ENCODE measurements around the gene XRCC1. TPM values are rescaled to one million over a fixed set of nuclear protein-coding genes. Genes with fewer than 3 reads are reported as not detected.

XRCC1 gene
- total and polyA plus RNA-seq, 2 donors: 23.2 to 28.2 TPM

DNA sequence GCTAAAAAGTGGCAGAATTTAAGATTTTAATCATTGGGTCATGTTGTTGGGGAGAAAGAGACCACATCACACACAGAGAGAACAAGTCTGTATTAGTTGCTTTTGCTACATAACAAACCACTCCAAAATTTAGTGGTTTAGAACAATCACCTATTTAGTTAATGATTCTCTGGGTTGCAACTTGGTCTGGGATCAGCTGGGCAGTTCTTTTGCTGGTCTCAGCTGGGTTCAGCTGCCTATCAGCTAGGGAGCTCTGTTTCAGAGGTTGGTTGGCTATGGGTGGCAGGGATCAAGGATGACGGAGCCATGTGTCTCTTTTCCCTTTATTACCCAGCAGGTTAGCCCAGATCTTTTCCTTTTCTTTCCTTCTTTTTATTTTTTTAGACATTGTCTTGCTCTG is 9.2 kb upstream of the XRCC1 start:
- Histone ChIP-seq H3K36me3 (ENCODE audit: control insufficient read depth in 2 of 2, insufficient read depth in 2 of 2, low read length in 1 of 2) (peaks cover 9 to 14% of the 10 kb centered on the region in 2 donors), H3K4me1 (ENCODE audit: control insufficient read depth in 2 of 2, insufficient read depth in 2 of 2, low read length in 2 of 2) (peaks cover 4 to 21% of the 10 kb centered on the region in 2 donors), H3K9me3 (ENCODE audit: control insufficient read depth in 2 of 2, insufficient read depth in 1 of 2, low read length in 1 of 2) (no peaks in the 10 kb centered on the region), H3K4me3 (ENCODE audit: low read length in 2 of 2) (no peak overlapping the region), H3K27ac (ENCODE audit: low read depth in 1 of 2, low read length in 1 of 2) (peak overlapping the region; percentile 0 to 43), H3K27me3 (ENCODE audit: control insufficient read depth in 2 of 2, insufficient read depth in 1 of 2, low read length in 1 of 2) (no peaks in the 10 kb centered on the region)
- 95% methylated on average over 1 of the region's 1 CpG for WGBS
- no peak for DNase-seq (ENCODE audit: low read depth in 6 of 9, low spot score in 9 of 9)

DNA sequence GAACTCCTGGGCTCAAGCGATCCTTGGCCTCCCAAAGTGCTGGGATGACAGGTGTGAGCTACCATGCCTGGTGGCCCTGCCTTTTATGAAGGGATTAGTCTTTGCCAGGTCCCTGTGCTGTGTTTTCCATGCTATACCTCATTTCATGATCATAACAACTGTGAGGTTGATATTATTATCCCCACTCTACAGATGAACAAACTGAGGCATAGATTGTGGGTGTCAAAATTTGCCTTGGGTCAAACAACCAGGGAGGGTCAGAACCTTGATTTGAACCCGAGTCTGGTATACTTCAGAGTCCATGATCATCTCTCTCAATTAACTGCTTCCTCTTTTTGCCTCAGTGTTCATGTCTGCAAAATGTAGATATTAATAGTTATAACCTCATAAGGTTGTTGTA is 7.2 kb upstream of the XRCC1 start:
- Histone ChIP-seq H3K27ac (ENCODE audit: low read depth in 1 of 2, low read length in 1 of 2) (no peak overlapping the region), H3K36me3 (ENCODE audit: control insufficient read depth in 2 of 2, insufficient read depth in 2 of 2, low read length in 1 of 2) (peaks cover 9 to 14% of the 10 kb centered on the region in 2 donors), H3K4me3 (ENCODE audit: low read length in 2 of 2) (no peak overlapping the region), H3K9me3 (ENCODE audit: control insufficient read depth in 2 of 2, insufficient read depth in 1 of 2, low read length in 1 of 2) (no peaks in the 10 kb centered on the region), H3K27me3 (ENCODE audit: control insufficient read depth in 2 of 2, insufficient read depth in 1 of 2, low read length in 1 of 2) (no peaks in the 10 kb centered on the region), H3K4me1 (ENCODE audit: control insufficient read depth in 2 of 2, insufficient read depth in 2 of 2, low read length in 2 of 2) (peaks cover 4 to 23% of the 10 kb centered on the region in 2 donors)
- WGBS: 97% methylated on average over 2 of the region's 2 CpGs
- DNase-seq (ENCODE audit: low read depth in 6 of 9, low spot score in 9 of 9): no peak

DNA sequence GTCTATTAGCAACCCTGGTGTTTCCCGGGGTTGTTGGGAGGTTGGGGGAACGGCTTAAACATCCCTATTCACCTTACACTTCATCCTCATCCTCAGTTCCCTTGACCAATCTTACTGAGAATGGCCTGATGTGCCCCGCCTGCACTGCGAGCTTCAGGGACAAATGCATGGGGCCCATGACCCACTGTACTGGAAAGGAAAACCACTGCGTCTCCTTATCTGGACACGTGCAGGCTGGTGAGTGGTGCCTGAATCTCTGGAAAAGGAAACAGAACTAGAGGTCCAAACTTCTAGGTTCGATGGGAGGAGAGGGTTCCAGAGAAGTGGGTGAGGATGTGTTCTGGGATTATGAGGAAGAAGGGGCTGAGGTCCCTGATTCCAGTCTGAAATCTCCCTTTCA is 6.1 kb upstream of the XRCC1 start:
- peak overlapping the region in 1 of 2 donors; percentile 30 for H3K27ac ChIP-seq (ENCODE audit: low read depth in 1 of 2, low read length in 1 of 2)

DNA sequence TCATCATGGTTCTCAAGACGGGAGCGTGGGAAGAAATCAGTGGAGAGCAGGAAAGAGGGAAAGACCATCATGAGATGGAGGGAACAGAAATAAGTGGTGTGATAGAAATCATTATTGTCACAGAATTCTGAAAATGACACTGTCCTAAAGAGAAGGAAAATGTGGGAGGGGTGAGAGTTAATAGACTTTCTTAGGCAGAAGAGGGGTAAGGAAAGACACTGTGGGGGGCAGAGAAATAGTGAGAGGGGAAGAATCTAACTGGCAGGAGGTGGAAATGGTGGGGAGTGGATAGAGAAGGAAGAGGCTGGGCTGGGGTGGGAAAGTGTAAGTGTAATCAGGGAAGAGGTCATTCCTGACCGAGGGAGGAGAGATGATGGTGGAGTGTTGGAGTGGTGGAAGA is 3.5 kb upstream of the XRCC1 start:
- H3K4me1 ChIP-seq (ENCODE audit: control insufficient read depth in 2 of 2, insufficient read depth in 2 of 2, low read length in 2 of 2): peaks cover 15 to 43% of the 10 kb centered on the region in 2 donors

More for the DNA sequence above, 6.1 kb upstream of the XRCC1 start:
- DNase-seq (ENCODE audit: low read depth in 6 of 9, low spot score in 9 of 9): no peak
- peaks cover 4 to 23% of the 10 kb centered on the region in 2 donors for H3K4me1 ChIP-seq (ENCODE audit: control insufficient read depth in 2 of 2, insufficient read depth in 2 of 2, low read length in 2 of 2)
- no peak overlapping the region for H3K4me3 ChIP-seq (ENCODE audit: low read length in 2 of 2)
- no peaks in the 10 kb centered on the region for H3K9me3 ChIP-seq (ENCODE audit: control insufficient read depth in 2 of 2, insufficient read depth in 1 of 2, low read length in 1 of 2)
- peaks cover 6 to 12% of the 10 kb centered on the region in 2 donors for H3K36me3 ChIP-seq (ENCODE audit: control insufficient read depth in 2 of 2, insufficient read depth in 2 of 2, low read length in 1 of 2)
- WGBS: 82% methylated on average over 7 of the region's 7 CpGs
- no peaks in the 10 kb centered on the region for H3K27me3 ChIP-seq (ENCODE audit: control insufficient read depth in 2 of 2, insufficient read depth in 1 of 2, low read length in 1 of 2)

DNA sequence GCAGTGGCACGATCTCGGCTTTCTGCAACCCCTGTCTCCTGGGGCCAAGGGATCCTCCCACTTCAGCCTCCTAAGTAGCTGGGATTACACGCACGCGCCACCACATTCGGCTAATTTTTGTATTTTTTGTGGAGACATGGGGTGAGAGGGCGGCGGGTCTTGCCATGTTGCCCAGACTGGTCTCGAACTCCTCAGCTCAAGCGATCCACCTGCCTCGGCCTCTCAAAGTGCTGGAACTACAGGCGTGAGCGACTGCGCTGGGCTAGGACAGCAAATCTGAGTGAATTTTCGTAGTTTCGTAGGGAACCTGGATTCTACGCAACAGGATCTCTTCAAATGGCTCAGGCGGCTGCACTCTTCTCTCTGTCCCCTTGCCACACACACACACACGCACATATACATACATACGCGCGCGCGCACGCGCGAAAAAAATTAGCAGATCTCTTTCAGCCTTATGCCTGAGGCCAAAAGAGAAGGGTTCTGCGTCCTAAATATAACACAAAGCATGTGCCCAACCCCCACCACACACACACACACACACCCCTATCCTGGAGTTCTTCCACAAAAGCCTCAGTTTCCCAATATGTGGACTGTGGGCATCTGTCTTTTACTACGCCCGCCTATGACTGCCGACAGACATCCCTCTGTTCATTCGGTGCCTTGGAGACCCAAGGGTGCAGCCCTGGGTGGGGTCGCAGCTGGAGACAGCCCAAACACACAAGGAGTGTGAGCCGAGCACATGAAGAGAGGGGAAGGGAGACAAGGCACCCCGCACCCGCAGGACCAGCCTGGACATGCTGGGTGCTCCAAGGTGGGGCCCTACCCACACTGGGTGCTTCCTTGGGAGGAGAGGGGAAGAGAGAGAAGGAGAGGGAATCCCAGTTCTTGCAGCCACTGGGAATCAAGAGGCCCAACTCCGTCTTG is 890 bp upstream of the XRCC1 start:
- 73% methylated on average over 37 of the region's 37 CpGs for whole genome bisulfite sequencing
- Histone ChIP-seq H3K36me3 (ENCODE audit: control insufficient read depth in 2 of 2, insufficient read depth in 2 of 2, low read length in 1 of 2) (peaks cover 4 to 10% of the 10 kb centered on the region in 2 donors), H3K4me1 (ENCODE audit: control insufficient read depth in 2 of 2, insufficient read depth in 2 of 2, low read length in 2 of 2) (peaks cover 15 to 37% of the 10 kb centered on the region in 2 donors), H3K27me3 (ENCODE audit: control insufficient read depth in 2 of 2, insufficient read depth in 1 of 2, low read length in 1 of 2) (no peaks in the 10 kb centered on the region), H3K9me3 (ENCODE audit: control insufficient read depth in 2 of 2, insufficient read depth in 1 of 2, low read length in 1 of 2) (no peaks in the 10 kb centered on the region), H3K4me3 (ENCODE audit: low read length in 2 of 2) (peak overlapping the region; percentile 48 to 65), H3K27ac (ENCODE audit: low read depth in 1 of 2, low read length in 1 of 2) (peak overlapping the region; percentile 10 to 83)
- DNase-seq (ENCODE audit: low read depth in 6 of 9, low spot score in 9 of 9): peak in 1 of 9 donors; percentile 24

More for the DNA sequence above, 3.5 kb upstream of the XRCC1 start:
- DNase-seq (ENCODE audit: low read depth in 6 of 9, low spot score in 9 of 9): no peak
- no peaks in the 10 kb centered on the region for H3K9me3 ChIP-seq (ENCODE audit: control insufficient read depth in 2 of 2, insufficient read depth in 1 of 2, low read length in 1 of 2)
- no peak overlapping the region for H3K27ac ChIP-seq (ENCODE audit: low read depth in 1 of 2, low read length in 1 of 2)
- 98% methylated on average over 3 of the region's 3 CpGs for WGBS
- no peaks in the 10 kb centered on the region for H3K27me3 ChIP-seq (ENCODE audit: control insufficient read depth in 2 of 2, insufficient read depth in 1 of 2, low read length in 1 of 2)
- H3K36me3 ChIP-seq (ENCODE audit: control insufficient read depth in 2 of 2, insufficient read depth in 2 of 2, low read length in 1 of 2): no peaks in the 10 kb centered on the region
- H3K4me3 ChIP-seq (ENCODE audit: low read length in 2 of 2): no peak overlapping the region

DNA sequence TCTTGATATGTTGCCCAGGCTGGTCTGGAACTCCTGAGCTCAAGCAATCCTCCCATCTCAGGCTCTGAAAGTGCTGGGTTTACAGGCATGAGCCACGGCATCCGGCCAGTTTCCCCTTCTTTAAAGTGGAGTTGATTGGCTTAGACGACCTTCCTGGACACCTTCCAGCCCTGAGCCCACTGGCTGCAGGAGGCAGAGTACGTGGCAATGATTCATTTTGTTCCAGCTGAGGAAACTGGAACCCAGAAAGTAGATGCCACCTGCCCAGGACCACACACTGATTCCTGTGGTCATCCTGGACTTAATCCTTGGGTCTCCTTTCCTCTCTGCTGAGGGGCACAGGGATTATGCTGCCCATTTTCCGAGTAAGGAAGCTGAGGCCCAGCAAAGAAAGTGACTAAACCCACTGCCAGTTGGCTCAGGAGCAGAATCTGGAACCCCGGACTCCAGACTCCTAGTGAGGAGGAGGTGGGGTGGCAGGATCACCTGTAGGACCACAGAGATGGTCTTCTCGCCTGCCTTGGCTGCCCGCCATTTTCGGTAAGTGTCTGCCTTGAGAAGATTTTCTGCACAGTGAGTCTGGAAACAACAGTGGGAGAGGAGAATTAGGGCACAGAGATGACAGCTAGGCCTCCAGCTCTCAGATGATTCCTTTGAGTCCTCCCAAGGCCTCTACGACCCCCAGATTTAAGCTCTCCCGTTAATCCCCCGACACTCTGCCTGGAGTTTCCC is 737 bp downstream of the XRCC1 start:
- H3K27me3 ChIP-seq (ENCODE audit: control insufficient read depth in 2 of 2, insufficient read depth in 1 of 2, low read length in 1 of 2): no peaks in the 10 kb centered on the region
- H3K4me1 ChIP-seq (ENCODE audit: control insufficient read depth in 2 of 2, insufficient read depth in 2 of 2, low read length in 2 of 2): peaks cover 12 to 35% of the 10 kb centered on the region in 2 donors
- H3K9me3 ChIP-seq (ENCODE audit: control insufficient read depth in 2 of 2, insufficient read depth in 1 of 2, low read length in 1 of 2): no peaks in the 10 kb centered on the region
- H3K4me3 ChIP-seq (ENCODE audit: low read length in 2 of 2): peak overlapping the region; percentile 65 to 85
- peak overlapping the region in 1 of 2 donors; percentile 75 for H3K27ac ChIP-seq (ENCODE audit: low read depth in 1 of 2, low read length in 1 of 2)
- peaks cover 4 to 12% of the 10 kb centered on the region in 2 donors for H3K36me3 ChIP-seq (ENCODE audit: control insufficient read depth in 2 of 2, insufficient read depth in 2 of 2, low read length in 1 of 2)
- peak in 1 of 9 donors; percentile 28 for DNase-seq (ENCODE audit: low read depth in 6 of 9, low spot score in 9 of 9)
- WGBS: 55% methylated on average over 12 of the region's 12 CpGs

DNA sequence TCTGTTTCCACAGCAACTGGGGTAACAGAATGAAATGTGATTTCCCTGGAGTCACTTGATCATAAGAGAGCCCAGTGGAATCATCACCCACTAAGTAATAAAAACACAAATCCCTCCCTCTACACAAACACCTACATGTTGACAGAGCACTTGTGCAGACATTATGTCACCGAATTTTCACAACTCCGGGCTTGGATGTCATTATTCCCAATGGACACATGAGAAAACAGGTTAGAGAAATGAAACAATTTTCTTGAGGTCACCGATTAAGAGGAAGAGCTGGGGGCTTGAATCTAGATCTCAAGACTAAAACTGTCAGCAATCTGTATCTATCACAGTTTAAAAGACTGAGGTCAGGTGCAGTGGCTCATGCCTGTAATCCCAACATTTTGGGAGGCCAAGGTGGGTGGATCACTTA is 3.1 kb downstream of the XRCC1 start:
- WGBS: 96% methylated on average over 3 of the region's 3 CpGs
- no peak for DNase-seq (ENCODE audit: low read depth in 6 of 9, low spot score in 9 of 9)
- no peak overlapping the region for H3K27ac ChIP-seq (ENCODE audit: low read depth in 1 of 2, low read length in 1 of 2)
- H3K27me3 ChIP-seq (ENCODE audit: control insufficient read depth in 2 of 2, insufficient read depth in 1 of 2, low read length in 1 of 2): no peaks in the 10 kb centered on the region
- no peak overlapping the region for H3K4me3 ChIP-seq (ENCODE audit: low read length in 2 of 2)
- H3K4me1 ChIP-seq (ENCODE audit: control insufficient read depth in 2 of 2, insufficient read depth in 2 of 2, low read length in 2 of 2): peaks cover 11 to 31% of the 10 kb centered on the region in 2 donors
- H3K9me3 ChIP-seq (ENCODE audit: control insufficient read depth in 2 of 2, insufficient read depth in 1 of 2, low read length in 1 of 2): no peaks in the 10 kb centered on the region
- H3K36me3 ChIP-seq (ENCODE audit: control insufficient read depth in 2 of 2, insufficient read depth in 2 of 2, low read length in 1 of 2): peaks cover 4 to 17% of the 10 kb centered on the region in 2 donors

DNA sequence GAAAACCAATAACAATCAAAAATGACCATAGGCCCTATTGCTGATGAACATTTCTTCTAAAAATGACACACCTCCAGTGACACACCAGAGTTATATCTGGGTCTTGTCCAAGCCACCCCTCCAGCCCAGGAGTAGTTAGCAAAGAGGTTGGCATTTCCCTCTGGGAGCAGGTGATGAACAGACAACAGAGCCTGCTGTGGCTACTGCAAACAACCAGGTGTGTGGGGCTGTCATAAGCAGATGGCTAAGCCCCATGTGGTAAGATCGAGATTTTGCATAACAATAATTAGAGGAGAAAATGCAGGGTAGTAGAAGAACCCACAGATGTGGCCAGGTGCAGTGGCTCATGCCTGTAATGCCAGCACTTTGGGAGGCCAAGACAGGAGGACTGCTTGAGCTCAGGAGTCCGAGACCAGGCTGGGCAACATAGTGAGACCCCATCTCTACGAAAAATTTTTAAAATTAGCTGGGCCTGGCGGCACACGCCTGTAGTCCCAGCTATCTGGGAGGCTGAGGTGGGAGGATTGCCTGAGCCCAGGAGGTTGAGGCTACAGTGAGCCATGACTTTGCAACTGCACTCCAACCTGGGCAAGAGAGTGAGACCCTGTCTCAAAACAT is 5.0 kb downstream of the XRCC1 start:
- H3K27me3 ChIP-seq (ENCODE audit: control insufficient read depth in 2 of 2, insufficient read depth in 1 of 2, low read length in 1 of 2): no peaks in the 10 kb centered on the region
- H3K4me3 ChIP-seq (ENCODE audit: low read length in 2 of 2): no peak overlapping the region
- peaks cover 7 to 24% of the 10 kb centered on the region in 2 donors for H3K4me1 ChIP-seq (ENCODE audit: control insufficient read depth in 2 of 2, insufficient read depth in 2 of 2, low read length in 2 of 2)
- DNase-seq (ENCODE audit: low read depth in 6 of 9, low spot score in 9 of 9): peak in 1 of 9 donors; percentile 52
- no peaks in the 10 kb centered on the region for H3K9me3 ChIP-seq (ENCODE audit: control insufficient read depth in 2 of 2, insufficient read depth in 1 of 2, low read length in 1 of 2)
- H3K36me3 ChIP-seq (ENCODE audit: control insufficient read depth in 2 of 2, insufficient read depth in 2 of 2, low read length in 1 of 2): peaks cover 4 to 17% of the 10 kb centered on the region in 2 donors
- peak overlapping the region; percentile 52 to 64 for H3K27ac ChIP-seq (ENCODE audit: low read depth in 1 of 2, low read length in 1 of 2)
- WGBS: 86% methylated on average over 5 of the region's 5 CpGs
